Lower leg skin (tissue), 3 donors: ENCODE measurements around the gene RASGRP2.

Experiments
- POLR2A ChIP-seq, 2 donors: fragments of 450-650 bp; IDR thresholded peaks; one replicate each; pipeline ENCODE4 v1.6.1; 2016 to 2017; ENCODE audit warnings: antibody characterized with exemption in 2 of 2, mild to moderate bottlenecking in 1 of 2, moderate library complexity in 1 of 2
- TF ChIP-seq, protein P1 (sequence below), 3 donors: fragments of 450-650 bp; IDR thresholded peaks; one replicate each; pipeline ENCODE4 v1.5.1; 2016; ENCODE audit warnings: antibody characterized with exemption in 3 of 3, mild to moderate bottlenecking in 3 of 3, moderate library complexity in 2 of 3

DNA sequence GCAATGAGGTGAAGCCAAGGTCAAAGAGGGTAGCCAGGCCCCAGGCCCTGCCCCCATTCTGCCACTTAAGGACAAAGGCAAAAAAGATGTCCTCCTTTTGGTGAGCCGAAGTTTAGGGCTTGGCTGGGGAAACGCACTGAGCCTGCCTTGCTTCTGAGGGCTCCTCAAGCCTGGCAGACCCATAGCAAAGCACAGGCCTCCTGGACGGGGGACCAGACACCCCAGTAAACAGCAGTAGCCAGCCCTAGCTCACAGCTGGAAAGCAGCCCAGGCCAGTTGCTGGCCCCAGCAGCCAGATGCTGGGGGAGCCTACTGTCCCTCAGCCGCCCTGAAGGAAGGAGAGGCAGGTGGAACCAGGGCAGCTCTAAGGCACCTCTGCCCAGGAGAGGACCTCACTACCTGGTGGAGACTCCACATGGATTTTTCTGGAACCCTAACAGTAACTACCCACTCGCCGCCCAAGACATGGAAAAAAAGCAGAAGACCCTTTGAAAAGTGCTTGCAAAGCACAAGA is 19.6 kb upstream of the RASGRP2 start:
- TF ChIP-seq POLR2A (IDR thresholded peaks at IDR 0.05) = no peak
- TF ChIP-seq, protein P1, sequence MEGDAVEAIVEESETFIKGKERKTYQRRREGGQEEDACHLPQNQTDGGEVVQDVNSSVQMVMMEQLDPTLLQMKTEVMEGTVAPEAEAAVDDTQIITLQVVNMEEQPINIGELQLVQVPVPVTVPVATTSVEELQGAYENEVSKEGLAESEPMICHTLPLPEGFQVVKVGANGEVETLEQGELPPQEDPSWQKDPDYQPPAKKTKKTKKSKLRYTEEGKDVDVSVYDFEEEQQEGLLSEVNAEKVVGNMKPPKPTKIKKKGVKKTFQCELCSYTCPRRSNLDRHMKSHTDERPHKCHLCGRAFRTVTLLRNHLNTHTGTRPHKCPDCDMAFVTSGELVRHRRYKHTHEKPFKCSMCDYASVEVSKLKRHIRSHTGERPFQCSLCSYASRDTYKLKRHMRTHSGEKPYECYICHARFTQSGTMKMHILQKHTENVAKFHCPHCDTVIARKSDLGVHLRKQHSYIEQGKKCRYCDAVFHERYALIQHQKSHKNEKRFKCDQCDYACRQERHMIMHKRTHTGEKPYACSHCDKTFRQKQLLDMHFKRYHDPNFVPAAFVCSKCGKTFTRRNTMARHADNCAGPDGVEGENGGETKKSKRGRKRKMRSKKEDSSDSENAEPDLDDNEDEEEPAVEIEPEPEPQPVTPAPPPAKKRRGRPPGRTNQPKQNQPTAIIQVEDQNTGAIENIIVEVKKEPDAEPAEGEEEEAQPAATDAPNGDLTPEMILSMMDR (IDR thresholded peaks at IDR 0.05) = no peak
